ENCODE data around the gene HLA-A.

DNA sequence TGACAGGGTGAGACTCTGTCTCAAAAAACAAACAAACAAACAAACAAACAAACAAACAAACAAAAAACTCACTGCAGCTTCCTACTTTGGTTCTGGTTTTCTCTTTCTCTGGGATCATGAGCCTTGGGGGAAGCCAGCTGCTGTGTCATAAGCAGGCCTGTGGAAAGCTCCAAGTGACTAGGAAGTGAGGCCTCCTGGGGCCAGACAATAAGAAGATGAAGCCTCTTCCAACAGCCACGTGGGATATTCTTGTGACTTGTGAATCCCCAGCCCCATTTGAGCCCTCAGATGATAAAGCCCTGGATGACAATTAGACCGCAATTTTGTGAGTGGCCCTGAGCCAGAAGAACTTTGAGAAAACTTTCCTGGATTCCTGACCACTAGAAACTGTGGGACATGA is 11.4 kb downstream of the HLA-A start:
- TF ChIP-seq, protein P1, sequence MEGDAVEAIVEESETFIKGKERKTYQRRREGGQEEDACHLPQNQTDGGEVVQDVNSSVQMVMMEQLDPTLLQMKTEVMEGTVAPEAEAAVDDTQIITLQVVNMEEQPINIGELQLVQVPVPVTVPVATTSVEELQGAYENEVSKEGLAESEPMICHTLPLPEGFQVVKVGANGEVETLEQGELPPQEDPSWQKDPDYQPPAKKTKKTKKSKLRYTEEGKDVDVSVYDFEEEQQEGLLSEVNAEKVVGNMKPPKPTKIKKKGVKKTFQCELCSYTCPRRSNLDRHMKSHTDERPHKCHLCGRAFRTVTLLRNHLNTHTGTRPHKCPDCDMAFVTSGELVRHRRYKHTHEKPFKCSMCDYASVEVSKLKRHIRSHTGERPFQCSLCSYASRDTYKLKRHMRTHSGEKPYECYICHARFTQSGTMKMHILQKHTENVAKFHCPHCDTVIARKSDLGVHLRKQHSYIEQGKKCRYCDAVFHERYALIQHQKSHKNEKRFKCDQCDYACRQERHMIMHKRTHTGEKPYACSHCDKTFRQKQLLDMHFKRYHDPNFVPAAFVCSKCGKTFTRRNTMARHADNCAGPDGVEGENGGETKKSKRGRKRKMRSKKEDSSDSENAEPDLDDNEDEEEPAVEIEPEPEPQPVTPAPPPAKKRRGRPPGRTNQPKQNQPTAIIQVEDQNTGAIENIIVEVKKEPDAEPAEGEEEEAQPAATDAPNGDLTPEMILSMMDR (IDR thresholded peaks at IDR 0.05 in 2 of 3, conservative IDR thresholded peaks at IDR 0.05 in 1 of 3; ENCODE audit: insufficient read depth in 2 of 3, low read depth in 1 of 3, low read length in 3 of 3): no peak
- TF ChIP-seq DPF2 (IDR thresholded peaks at IDR 0.05) (no peak), RCOR1 (IDR thresholded peaks at IDR 0.05; ENCODE audit: borderline replicate concordance in 1 of 2, low read depth in 2 of 2, low read length in 2 of 2) (no peak), ETS2 (tag; IDR thresholded peaks at IDR 0.05; ENCODE audit: borderline replicate concordance, poor library complexity, severe bottlenecking) (no peak), ARID1B (IDR thresholded peaks at IDR 0.05) (no peak), RFX5 (IDR thresholded peaks at IDR 0.05; ENCODE audit: low read depth, low read length) (no peak), NR2C2 (CRISPR knock-in tag; IDR thresholded peaks at IDR 0.05) (no peak), NR2C2 (tag; IDR thresholded peaks at IDR 0.05) (no peak)
- TF ChIP-seq, protein P2, sequence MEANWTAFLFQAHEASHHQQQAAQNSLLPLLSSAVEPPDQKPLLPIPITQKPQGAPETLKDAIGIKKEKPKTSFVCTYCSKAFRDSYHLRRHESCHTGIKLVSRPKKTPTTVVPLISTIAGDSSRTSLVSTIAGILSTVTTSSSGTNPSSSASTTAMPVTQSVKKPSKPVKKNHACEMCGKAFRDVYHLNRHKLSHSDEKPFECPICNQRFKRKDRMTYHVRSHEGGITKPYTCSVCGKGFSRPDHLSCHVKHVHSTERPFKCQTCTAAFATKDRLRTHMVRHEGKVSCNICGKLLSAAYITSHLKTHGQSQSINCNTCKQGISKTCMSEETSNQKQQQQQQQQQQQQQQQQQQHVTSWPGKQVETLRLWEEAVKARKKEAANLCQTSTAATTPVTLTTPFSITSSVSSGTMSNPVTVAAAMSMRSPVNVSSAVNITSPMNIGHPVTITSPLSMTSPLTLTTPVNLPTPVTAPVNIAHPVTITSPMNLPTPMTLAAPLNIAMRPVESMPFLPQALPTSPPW (CRISPR knock-in tag; IDR thresholded peaks at IDR 0.05): no peak
- TF ChIP-seq, protein P3, sequence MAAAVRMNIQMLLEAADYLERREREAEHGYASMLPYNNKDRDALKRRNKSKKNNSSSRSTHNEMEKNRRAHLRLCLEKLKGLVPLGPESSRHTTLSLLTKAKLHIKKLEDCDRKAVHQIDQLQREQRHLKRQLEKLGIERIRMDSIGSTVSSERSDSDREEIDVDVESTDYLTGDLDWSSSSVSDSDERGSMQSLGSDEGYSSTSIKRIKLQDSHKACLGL (CRISPR knock-in tag; IDR thresholded peaks at IDR 0.05; ENCODE audit: borderline replicate concordance, poor library complexity, severe bottlenecking): no peak
